GM12878 (cell line): Measurements from ENCODE around the gene FAT1. TPM values are rescaled to one million over a fixed set of nuclear protein-coding genes. Genes with fewer than 3 reads are reported as not detected.

ENCODE experiments used
- ATAC-seq: fragments of 200-7000 bp; cut with Tn5 transposase; 3 replicates; pipeline ENCODE4 v1.9.1; 2020; ENCODE audit warnings: mild to moderate bottlenecking, moderate library complexity
- BruUV-seq: library from RNA; stranded (reverse); fragments of 400-500 nt; replicated peaks from 2 replicates; lab custom pipeline; 2021; lab: Mats Ljungman, UMichigan
- CTCF ChIA-PET: fragments of 300-600 bp; sonication (Branson Sonifier 250); formaldehyde crosslinking; extraction: SDS; loops from one replicate; lab custom pipeline; 2021; ENCODE audit warnings: inconsistent platforms; lab: Yijun Ruan, JAX
- POLR2A ChIA-PET: fragments of 350-600 bp; formaldehyde crosslinking; extraction: SDS; loops from one replicate; lab custom pipeline; 2021; ENCODE audit warnings: inconsistent platforms; lab: Charles Lee
- RAD21 ChIA-PET: fragments of 300-600 bp; sonication (Branson Sonifier 250); formaldehyde crosslinking; loops from one replicate; lab custom pipeline; 2023; ENCODE audit warnings: antibody characterized with exemption; ENCODE audit not compliant: unreplicated experiment; lab: Charles Lee
- SMC1A ChIA-PET: fragments of 300-600 bp; sonication (Branson Sonifier 250); formaldehyde crosslinking; loops from one replicate; lab custom pipeline; 2023; ENCODE audit not compliant: unreplicated experiment, uncharacterized antibody; lab: Charles Lee
- DNase-seq: peaks from one replicate; pipeline ENCODE4 v3.0.0-alpha.2; 2011; ENCODE audit warnings: low read depth, low spot score
- FAIRE-seq: peaks from 3 replicates; lab custom pipeline; 2011; peaks lifted over from hg19 to GRCh38; lab: Jason Lieb, UNC
- H2AFZ ChIP-seq: 2 replicates; pipeline ENCODE4 v1.6.0; 2011; ENCODE audit warnings: low read depth, low read length, control low read depth; ENCODE audit not compliant: control insufficient read depth
- H3K27ac ChIP-seq: 2 replicates; pipeline ENCODE4 v1.5.1; 2011; ENCODE audit warnings: control low read depth; ENCODE audit not compliant: control insufficient read depth, insufficient read depth
- H3K27me3 ChIP-seq, 2 experiments: replicated peaks in 1 of 2; 2 replicates each; pipeline versions ENCODE4 v1.6.0 to v1.6.1; 2011; ENCODE audit warnings: low read length in 1 of 2; ENCODE audit not compliant: control insufficient read depth in 2 of 2, insufficient read depth in 2 of 2
- H3K36me3 ChIP-seq, 2 experiments: 2 replicates each; pipeline ENCODE4 v1.5.1; 2011; ENCODE audit warnings: low read length in 1 of 2; ENCODE audit not compliant: control insufficient read depth in 2 of 2, insufficient read depth in 2 of 2
- H3K4me1 ChIP-seq: 2 replicates; pipeline ENCODE4 v1.6.1; 2011; ENCODE audit warnings: mild to moderate bottlenecking, low read length, moderate library complexity, mixed read lengths; ENCODE audit not compliant: control insufficient read depth, insufficient read depth
- H3K4me2 ChIP-seq: 2 replicates; pipeline ENCODE4 v1.6.0; 2011; ENCODE audit warnings: control low read depth; ENCODE audit not compliant: control insufficient read depth, insufficient read depth
- H3K4me3 ChIP-seq: fragments of 200-600 bp; sonication (generic); 2 replicates; pipeline ENCODE4 v1.5.1; 2016
- H3K79me2 ChIP-seq: 2 replicates; pipeline ENCODE4 v1.6.0; 2011; ENCODE audit warnings: low read length; ENCODE audit not compliant: control insufficient read depth, insufficient read depth
- H3K9ac ChIP-seq: 2 replicates; pipeline ENCODE4 v1.8.0; 2011; ENCODE audit warnings: low read length, control low read depth, mixed read lengths; ENCODE audit not compliant: control insufficient read depth, insufficient read depth
- H3K9me3 ChIP-seq: replicated peaks from 3 replicates; pipeline ENCODE4 v1.5.1; 2011; ENCODE audit warnings: mild to moderate bottlenecking, low read length; ENCODE audit not compliant: control insufficient read depth, insufficient read depth
- H4K20me1 ChIP-seq: 2 replicates; pipeline ENCODE4 v1.6.0; 2011; ENCODE audit not compliant: control insufficient read depth, insufficient read depth
- ATF7 ChIP-seq: fragments of 450-650 bp; IDR thresholded peaks from 2 replicates; pipeline ENCODE4 v1.6.1; 2016; ENCODE audit warnings: low read depth, mild to moderate bottlenecking
- E2F4 ChIP-seq: IDR thresholded peaks from 2 replicates; pipeline ENCODE4 v1.6.1; 2012; ENCODE audit warnings: low read depth, low read length, improper control_type of control experiment
- EED ChIP-seq: sonication (generic); IDR thresholded peaks from 2 replicates; pipeline ENCODE4 v1.6.1; 2016; ENCODE audit warnings: antibody characterized with exemption, low read depth
- ETV6 ChIP-seq, 2 experiments: fragments of 450-650 bp in 1 of 2; IDR thresholded peaks in 1 of 2; conservative IDR thresholded peaks in 1 of 2; 2 replicates each; pipeline ENCODE4 v1.6.1; 2014; ENCODE audit warnings: antibody characterized with exemption in 1 of 2, borderline replicate concordance in 1 of 2, low read depth in 1 of 2, mild to moderate bottlenecking in 1 of 2, moderate library complexity in 1 of 2
- GABPA ChIP-seq: IDR thresholded peaks from 2 replicates; pipeline ENCODE4 v1.6.1; 2014; ENCODE audit warnings: antibody characterized with exemption, low read depth, mild to moderate bottlenecking, inconsistent platforms
- IKZF2 ChIP-seq, 2 experiments: fragments of 450-650 bp; IDR thresholded peaks; 2 replicates each; pipeline ENCODE4 v1.6.1; 2017; ENCODE audit warnings: mild to moderate bottlenecking in 2 of 2, moderate library complexity in 2 of 2
- NR2F1 ChIP-seq: fragments of 450-650 bp; conservative IDR thresholded peaks from 2 replicates; pipeline ENCODE4 v1.6.1; 2017; ENCODE audit warnings: mild to moderate bottlenecking
- SMAD1 ChIP-seq: fragments of 450-650 bp; IDR thresholded peaks from 2 replicates; pipeline ENCODE4 v1.6.1; 2018; ENCODE audit warnings: mild to moderate bottlenecking, low read depth; ENCODE audit not compliant: partially characterized antibody
- SMARCA5 ChIP-seq: fragments of 450-650 bp; IDR thresholded peaks from 2 replicates; pipeline ENCODE4 v1.6.1; 2017; ENCODE audit warnings: mild to moderate bottlenecking
- SPI1 ChIP-seq: IDR thresholded peaks from 2 replicates; pipeline ENCODE4 v1.6.1; 2011; ENCODE audit warnings: low read depth, mild to moderate bottlenecking, low read length, moderate library complexity, borderline replicate concordance; ENCODE audit not compliant: insufficient read depth
- SREBF2 ChIP-seq: IDR thresholded peaks from 2 replicates; pipeline ENCODE4 v1.6.1; 2012; ENCODE audit warnings: mild to moderate bottlenecking, low read length
- SUZ12 ChIP-seq: fragments of 200-600 bp; sonication (generic); IDR thresholded peaks from one replicate; pipeline ENCODE4 v1.6.1; 2018; ENCODE audit warnings: antibody characterized with exemption, mild to moderate bottlenecking; ENCODE audit not compliant: unreplicated experiment
- TARDBP ChIP-seq: IDR thresholded peaks from 2 replicates; pipeline ENCODE4 v1.6.1; 2016; ENCODE audit warnings: borderline replicate concordance
- YY1 ChIP-seq: IDR thresholded peaks from 2 replicates; pipeline ENCODE4 v1.6.1; 2011; ENCODE audit warnings: low read depth, mild to moderate bottlenecking, low read length
- ZNF207 ChIP-seq: fragments of 450-650 bp; IDR thresholded peaks from 2 replicates; pipeline ENCODE4 v1.6.1; 2014; ENCODE audit warnings: antibody characterized with exemption, mild to moderate bottlenecking, borderline replicate concordance
- ZSCAN29 ChIP-seq: fragments of 450-650 bp; IDR thresholded peaks from 2 replicates; pipeline ENCODE4 v1.6.1; 2017; ENCODE audit warnings: mild to moderate bottlenecking, moderate library complexity
- WGBS: methylation state at CpG from one replicate; pipeline ENCODE4 v1.1.6; 2016; ENCODE audit warnings: low lambda C conversion rate; ENCODE audit not compliant: insufficient replicate concordance, insufficient coverage; ENCODE audit errors: missing lambda C conversion rate; 5-methylcytosine and 5-hydroxymethylcytosine counted together
- in situ Hi-C: fragments of 300-500 bp; cut with MboI; formaldehyde crosslinking; loops from 9 replicates; pipeline ENCODE4 v1.14.3; 2018; ENCODE audit warnings: mixed read lengths
- intact Hi-C: fragments of 100-400 bp; cut with micrococcal nuclease; formaldehyde crosslinking; loops from one replicate; pipeline ENCODE4 v1.14.2; 2022; ENCODE audit not compliant: unreplicated experiment
- polyA plus RNA-seq, 11 experiments: library from polyadenylated mRNA; depleted of rRNA in 4 of 11; unstranded in 6 of 11; stranded (reverse) in 5 of 11; fragments of >200 nt; fragmentation: Nextera tagmentation in 4 of 11; fragmentation: Illumina TruSeq in 1 of 11; extraction: Ambion mirVana in 4 of 11; extraction: Trizol in 1 of 11; gene quantifications; 1 replicate in 1 of 11; 2 replicates in 10 of 11; pipeline versions ENCODE4 v1.2.1 to v1.2.3, GENCODE V29; 2011 to 2016; ENCODE audit warnings: inconsistent platforms in 2 of 11, missing spikeins in 2 of 11, low read depth in 1 of 11
- total RNA-seq, 4 experiments: library from RNA; depleted of rRNA in 3 of 4; stranded (reverse); fragments of >200 nt in 3 of 4; fragmentation: Illumina TruSeq in 1 of 4; extraction: Trizol in 1 of 4; gene quantifications; 2 replicates each; pipeline versions ENCODE4 v1.2.1 to v1.2.3, GENCODE V29; 2013 to 2021

FAT1 gene
- total and polyA plus RNA-seq, 10 of the 15 experiments (the other 5 are each of a cell fraction or from before 2014, with no cell fraction given), result 0.04 to 11.8 (median 0.11) TPM; not detected in 1

DNA sequence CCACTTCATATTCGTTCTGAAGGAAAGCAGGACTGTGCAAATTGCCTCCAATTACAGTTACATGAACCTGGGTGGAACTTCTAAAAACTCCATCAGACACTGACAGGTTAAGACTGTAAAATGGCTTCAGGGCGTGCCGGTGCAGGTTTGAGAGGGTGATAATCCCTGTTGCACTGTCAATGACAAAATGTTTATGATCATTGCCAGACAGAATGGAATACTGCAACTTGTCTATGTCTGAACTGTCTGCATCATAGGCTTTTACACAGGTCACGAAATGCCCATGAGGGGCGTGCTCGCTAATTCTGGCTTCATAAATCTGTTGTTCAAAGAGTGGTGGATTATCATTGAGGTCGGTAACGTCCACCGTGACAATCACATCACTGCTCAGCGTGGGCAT, 104.6 kb downstream of the FAT1 start:
- DNase-seq (no peak), ATAC-seq (no peak), FAIRE-seq (no peak)
- TF ChIP-seq TARDBP (no peak), IKZF2 (IDR thresholded peaks at IDR 0.05) (no peak), ETV6 (conservative IDR thresholded peaks at IDR 0.05 in 1 of 2, IDR thresholded peaks at IDR 0.05 in 1 of 2; ENCODE audit: borderline replicate concordance in 1 of 2, low read depth in 1 of 2) (no peak), EED (no peak), ZNF207 (no peak), NR2F1 (no peak), YY1 (no peak), GABPA (no peak), SPI1 (no peak), E2F4 (no peak), SUZ12 (no peak), ZSCAN29 (no peak), SMAD1 (no peak), ATF7 (no peak), SREBF2 (no peak), SMARCA5 (no peak)
- Histone ChIP-seq H3K27me3 (no peaks in the 10 kb centered on the region), H3K36me3 (no peaks in the 10 kb centered on the region), H3K9ac (no peak overlapping the region), H3K4me1 (no peaks in the 10 kb centered on the region), H3K4me3 (no peak overlapping the region), H4K20me1 (no peaks in the 10 kb centered on the region), H3K9me3 (no peaks in the 10 kb centered on the region; the same call in 2 of the 3 replicates), H3K4me2 (no peak overlapping the region), H2AFZ (no peak overlapping the region), H3K79me2 (no peaks in the 10 kb centered on the region), H3K27ac (no peak overlapping the region)
- ChIA-PET POLR2A (no interaction called here), CTCF (no interaction called here), RAD21 (no interaction called here), SMC1A (no interaction called here)
- 37% methylated on average over 10 of the region's 10 CpGs for WGBS
- BruUV-seq, result no TSS peak
- in situ Hi-C loops (no loop called here), intact Hi-C loops (no loop called here)
